AG08396 (cell line): ENCODE data around the gene PDE1C.

Experiments used
- DNase-seq: peaks from one replicate; pipeline ENCODE4 v3.0.0; 2012; ENCODE audit warnings: low spot score, mixed read lengths

Gene PDE1C

DNA sequence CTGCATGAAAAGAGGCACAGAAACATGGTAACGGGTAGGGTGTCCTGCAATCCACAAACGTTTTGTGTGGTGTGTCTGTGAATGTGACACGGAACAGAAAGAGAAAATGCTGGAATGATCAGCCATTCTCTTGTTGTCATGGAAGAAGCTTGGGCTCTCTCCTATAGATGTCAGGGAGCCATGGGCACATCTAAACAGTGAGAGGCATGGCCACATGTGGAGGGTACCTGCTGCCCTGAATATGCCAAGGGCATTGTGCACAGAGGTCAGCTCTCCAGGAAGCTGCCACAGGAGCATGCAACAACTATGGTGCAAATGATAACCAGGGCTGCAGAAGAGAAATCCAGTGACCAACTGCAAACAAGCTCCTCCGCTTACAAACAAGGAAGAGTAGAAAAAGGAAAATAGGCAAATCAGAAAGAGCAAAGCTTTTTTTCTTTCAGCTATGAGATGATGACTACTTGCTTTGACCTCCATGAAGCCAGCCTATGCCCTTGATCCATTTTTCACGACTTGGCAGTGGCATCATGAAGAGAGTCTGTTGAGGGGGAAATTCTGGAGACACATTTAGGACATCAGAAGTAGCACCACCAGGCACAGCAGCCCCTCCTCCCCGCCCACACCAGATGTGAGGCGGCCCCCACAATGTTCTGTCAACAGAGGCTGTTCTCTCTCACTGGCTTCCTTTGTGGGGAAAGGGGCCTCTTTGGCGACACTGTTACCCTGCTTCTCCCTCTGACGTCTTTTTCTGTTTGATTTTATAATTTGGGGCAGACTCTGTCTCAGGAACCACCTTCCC, 4.8 kb upstream of the PDE1C start:
- DNase-seq: no peak

DNA sequence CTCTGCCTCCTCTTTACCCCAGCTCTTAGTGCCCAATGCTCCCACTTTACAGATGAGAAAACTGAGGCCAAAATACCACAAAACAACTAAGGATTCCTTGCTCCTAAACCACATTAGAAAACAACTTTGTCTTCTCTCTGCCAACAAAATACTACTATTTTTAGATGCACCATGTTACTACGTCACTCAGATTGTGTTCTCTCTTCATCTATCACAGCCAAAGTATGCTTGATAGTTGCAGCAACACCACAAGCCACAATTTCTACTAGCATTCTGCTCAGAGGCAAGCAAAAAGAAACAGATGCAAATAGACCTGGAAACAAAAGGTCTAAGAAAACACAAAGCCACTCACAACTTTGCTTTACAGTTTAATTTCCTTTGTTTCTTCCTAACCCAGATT, 3.3 kb upstream of the PDE1C start:
- DNase-seq: no peak

GRCh38 chr7:32072397-32072796, 2.2 kb upstream of the PDE1C start:
- no peak for DNase-seq

DNA sequence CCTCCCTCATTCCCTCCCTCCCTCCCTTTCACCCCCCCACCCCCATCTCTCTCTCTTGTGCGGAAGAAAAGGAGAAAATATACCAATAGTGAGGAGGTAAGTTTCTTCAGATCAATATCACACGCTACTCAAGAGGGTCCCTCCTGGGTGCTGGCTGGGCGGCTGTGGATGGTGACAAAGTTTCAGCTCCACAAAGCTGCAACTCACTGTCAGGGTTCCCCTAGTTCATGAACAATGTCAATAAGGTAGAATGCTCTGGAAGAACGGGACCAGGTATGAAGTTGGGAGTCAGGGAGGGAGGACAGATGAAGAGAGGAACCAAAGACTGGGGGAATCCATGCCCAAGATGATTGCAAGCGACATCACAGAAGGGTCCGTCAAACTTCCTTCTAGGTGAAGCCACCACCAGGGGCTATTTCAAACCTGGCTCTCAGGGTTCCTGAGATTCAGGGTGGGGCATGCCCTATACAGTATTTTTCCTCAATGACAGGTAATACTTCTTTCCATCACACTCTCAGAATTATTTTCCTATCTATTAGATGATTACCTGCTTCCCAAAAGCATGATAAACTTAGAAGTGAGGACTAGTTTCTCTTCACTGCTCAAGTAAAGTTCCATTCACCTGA, 1.4 kb upstream of the PDE1C start:
- no peak for DNase-seq

- DNase-seq: peak; percentile 30
Measured at GRCh38 chr7:32070051-32070405, 179 bp downstream of the PDE1C start.

GRCh38 chr7:32069116-32069650, 1.0 kb downstream of the PDE1C start:
- DNase-seq: peak; percentile 25

DNA sequence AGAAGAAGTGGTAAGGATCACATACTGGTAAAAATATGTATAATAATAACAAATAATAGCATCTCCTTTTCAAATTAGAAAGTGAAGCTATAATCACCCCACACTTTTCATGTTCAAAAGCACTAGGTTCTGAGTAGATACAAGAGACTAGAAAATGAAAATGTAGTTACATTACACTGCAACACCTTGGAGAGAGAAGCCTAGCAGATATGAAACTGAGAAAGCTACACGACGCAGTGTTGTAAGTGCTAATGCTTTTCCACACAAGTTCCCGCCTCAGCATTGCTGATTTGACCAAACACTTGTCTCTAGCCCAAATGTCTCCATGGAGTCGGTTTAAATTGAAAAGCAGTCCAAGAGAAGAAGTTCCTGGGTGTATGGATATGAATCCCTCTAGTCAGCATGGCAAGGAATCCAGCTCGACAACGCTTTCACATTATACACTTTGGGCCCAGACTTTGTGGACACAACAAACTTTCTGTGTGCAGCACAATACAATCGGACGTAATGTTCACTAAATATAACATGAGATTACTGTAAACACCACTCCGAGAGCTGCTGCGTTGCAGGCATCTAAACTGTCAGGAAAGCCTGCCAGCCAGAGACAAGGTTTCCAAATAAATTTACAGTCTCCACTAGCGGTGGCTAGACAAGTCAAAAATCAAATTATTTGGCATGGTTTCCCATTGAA, 1.7 kb downstream of the PDE1C start:
- DNase-seq: no peak

- DNase-seq: peak; percentile 32
Measured at GRCh38 chr7:32066441-32066840, 3.8 kb downstream of the PDE1C start.

DNA sequence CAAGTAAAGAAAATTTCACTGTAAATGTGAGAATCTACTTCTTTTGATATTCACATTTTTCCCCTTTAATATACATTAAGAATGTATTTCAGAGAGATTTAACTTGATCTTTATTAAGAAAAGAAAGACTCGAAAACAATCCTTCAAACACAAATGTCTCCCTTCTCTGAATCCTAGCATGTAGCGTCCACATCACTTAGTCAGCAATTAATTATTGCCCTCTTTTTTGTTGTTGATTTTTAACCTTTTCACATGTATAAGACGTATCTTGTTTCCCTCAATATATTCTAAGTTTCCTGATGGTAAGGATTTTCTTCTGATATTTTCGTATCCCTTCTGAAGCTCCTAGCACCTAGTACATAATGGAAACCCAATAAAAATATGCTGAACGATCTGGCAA, 6.6 kb downstream of the PDE1C start:
- DNase-seq: no peak

DNA sequence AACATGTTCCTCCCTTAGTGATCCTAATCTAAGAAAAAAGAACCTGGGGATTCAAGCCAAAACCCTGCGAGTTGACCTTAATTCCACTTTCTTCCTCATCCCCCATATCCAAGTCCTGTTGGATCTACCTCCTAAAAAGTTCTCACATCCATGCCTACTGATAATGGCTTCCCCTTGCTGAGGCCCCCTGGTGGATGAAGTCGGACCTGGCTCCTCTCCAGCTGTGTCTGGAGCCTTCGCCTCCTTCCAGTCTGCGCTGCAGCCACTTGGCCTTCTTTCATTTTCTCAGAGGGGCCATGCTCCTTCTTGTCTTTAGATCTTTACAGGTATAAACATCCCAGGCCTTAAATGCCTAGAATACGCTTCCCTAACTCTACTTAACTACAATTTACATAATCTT, 8.1 kb downstream of the PDE1C start:
- DNase-seq: peak; percentile 21

GRCh38 chr7:32061346-32061745, 8.9 kb downstream of the PDE1C start:
- peak; percentile 10 for DNase-seq

- peak; percentile 39 for DNase-seq
Measured at GRCh38 chr7:32059289-32060011, 10.8 kb downstream of the PDE1C start.

DNA sequence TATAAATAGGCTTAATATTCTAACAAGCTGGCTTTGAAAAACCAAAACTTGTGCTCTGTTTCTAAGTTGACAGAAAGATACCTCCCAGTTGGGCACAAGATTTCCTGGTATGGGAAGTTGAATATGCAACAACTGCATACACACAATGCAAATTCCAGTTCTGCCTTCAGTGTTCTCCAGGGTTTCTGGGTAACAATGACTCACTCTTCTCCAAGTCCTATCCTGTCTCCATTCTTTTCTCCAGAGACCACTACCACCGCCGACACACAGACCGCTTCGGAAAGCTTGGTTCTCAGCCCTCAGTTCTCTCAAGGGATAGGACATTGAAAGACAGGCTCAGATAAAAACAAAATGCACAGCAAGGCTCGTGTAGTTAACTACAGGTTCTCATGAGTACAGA, 12.2 kb downstream of the PDE1C start:
- DNase-seq: no peak

DNA sequence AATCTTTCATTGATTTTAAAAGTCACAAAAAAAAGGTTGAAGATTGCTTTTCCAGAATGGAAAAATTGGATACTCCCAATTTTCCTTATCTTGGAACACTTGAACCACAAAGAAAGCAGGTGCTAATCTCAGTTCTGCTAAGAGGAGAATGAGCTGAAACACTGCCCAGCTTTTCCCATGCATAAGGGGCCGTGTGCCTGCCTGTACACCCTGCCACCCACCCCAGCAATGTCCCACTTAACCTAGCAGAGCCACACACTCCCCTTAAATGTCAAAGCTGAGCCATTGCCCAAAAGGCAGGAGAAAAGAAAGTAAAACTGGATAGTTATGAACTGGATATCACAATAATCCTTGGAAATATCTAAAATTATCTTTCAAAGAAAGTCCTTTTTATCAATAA, 13.4 kb downstream of the PDE1C start:
- no peak for DNase-seq

DNA sequence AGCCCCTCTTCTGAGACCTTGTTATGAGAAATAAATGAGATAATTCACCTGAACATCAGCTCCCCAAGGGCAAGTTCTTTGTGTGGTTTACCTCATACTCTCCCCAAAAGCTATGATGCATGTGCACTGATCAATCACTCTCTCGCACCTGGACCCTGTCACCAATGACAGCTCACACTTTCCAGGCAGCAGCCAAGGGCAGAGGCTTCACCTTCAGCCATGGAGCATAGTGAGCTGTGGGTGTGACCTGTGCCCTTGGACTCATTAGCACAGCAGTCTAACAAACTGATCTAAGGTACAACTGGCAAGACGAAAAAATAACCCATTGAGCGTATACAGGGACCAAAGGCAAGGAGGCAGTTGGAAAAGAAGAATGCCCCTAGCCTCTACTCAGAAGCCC, 17.0 kb downstream of the PDE1C start:
- DNase-seq: no peak

DNA sequence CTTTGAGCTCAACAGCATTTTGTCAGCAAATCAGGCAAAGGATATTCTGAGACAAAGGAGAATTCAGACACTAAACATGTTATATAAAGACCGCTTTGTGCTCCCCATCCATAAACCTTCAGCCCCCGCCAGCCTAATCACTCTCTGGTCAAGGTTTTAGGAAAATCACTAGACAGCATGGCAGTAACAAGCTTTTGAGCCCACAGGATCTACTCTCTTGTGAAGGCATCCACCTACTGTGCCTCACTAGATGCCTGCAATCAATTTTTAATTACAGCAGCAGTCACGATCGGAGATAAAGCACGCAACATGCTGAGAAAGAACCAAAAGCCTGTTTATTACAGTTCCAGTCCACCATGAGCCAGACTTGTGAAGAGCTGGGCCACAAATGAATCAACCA, 19.1 kb downstream of the PDE1C start:
- no peak for DNase-seq

DNA sequence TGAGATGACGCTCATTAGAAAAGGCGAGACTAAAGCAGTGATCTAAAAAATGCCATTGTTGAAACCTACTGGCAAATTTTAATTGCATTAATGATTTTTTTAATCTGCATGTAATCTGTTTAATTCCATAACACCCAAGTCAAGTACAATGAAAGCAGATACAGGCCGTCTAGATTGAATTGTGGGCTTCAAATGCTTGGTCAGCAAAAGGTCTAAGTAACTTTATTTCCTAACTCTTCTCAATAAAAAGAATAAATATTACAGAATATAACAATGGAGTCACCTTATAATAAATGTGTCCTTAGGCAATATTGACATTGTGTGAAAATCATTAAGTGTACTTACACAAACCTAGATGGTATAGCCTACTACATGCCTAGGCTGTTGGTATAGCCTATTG, 20.6 kb downstream of the PDE1C start:
- DNase-seq: no peak

- DNase-seq: no peak
Measured at GRCh38 chr7:32048970-32049491, 21.2 kb downstream of the PDE1C start.

DNA sequence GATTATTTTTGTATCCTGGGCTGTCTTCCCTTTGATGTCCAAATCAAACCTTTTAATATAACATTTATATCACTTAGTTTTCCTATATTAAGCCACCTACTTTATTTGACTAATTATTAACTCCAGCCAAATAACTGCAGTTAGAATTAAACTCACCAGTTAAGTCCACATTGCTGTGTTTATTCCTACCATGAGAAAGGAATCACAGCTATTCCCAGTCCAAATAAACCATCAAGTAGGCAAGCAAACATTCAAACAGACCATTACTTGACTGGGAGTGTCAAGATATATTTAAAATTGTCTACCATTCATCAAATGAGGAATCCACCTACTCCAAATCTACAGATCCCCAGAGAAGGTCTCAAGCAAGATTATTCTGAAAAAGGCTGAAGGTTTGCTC, 22.4 kb downstream of the PDE1C start:
- no peak for DNase-seq

DNA sequence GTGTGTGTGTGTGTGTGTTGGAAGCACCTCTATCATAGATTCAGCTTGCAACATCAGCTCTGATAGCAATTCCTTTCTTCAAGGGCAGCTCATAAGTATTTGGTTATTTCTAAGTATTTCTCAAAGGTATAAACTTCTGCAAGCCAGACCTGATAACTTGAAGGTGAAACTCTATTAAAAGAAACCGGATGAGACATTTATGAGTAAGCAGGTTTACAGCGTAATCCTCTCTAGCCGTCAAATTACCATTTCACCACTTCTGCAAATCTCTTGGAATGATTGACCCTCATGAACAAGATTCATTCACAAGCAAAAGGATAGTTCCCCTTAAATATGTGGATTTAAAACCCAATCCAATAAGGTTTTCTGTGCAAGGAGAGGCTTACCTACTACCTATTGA, 23.1 kb downstream of the PDE1C start:
- DNase-seq: no peak

- no peak for DNase-seq
Measured at GRCh38 chr7:32045228-32045627, 25.0 kb downstream of the PDE1C start.

- DNase-seq: no peak
Measured at GRCh38 chr7:32044739-32045138, 25.5 kb downstream of the PDE1C start.
